Activated naive CD4-positive, alpha-beta T cell treated with anti-CD3 and anti-CD28 coated beads, Interleukin-2, amount 50 U/mL, for 16 hours (primary cell): ENCODE measurements around the gene RCL1.
A peak's percentile ranks its signal among the peaks of the same experiment; 100 is the strongest.
"Not testable (repeated sequence)": the region's sequence is repeated elsewhere in the genome, so short reads cannot be mapped to it uniquely, and the experiment has no call there.

Experiments
- DNase-seq: peaks from one replicate; pipeline ENCODE4 v3.0.0-alpha.2; 2020

The RCL1 gene, protein sequence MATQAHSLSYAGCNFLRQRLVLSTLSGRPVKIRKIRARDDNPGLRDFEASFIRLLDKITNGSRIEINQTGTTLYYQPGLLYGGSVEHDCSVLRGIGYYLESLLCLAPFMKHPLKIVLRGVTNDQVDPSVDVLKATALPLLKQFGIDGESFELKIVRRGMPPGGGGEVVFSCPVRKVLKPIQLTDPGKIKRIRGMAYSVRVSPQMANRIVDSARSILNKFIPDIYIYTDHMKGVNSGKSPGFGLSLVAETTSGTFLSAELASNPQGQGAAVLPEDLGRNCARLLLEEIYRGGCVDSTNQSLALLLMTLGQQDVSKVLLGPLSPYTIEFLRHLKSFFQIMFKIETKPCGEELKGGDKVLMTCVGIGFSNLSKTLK

DNA sequence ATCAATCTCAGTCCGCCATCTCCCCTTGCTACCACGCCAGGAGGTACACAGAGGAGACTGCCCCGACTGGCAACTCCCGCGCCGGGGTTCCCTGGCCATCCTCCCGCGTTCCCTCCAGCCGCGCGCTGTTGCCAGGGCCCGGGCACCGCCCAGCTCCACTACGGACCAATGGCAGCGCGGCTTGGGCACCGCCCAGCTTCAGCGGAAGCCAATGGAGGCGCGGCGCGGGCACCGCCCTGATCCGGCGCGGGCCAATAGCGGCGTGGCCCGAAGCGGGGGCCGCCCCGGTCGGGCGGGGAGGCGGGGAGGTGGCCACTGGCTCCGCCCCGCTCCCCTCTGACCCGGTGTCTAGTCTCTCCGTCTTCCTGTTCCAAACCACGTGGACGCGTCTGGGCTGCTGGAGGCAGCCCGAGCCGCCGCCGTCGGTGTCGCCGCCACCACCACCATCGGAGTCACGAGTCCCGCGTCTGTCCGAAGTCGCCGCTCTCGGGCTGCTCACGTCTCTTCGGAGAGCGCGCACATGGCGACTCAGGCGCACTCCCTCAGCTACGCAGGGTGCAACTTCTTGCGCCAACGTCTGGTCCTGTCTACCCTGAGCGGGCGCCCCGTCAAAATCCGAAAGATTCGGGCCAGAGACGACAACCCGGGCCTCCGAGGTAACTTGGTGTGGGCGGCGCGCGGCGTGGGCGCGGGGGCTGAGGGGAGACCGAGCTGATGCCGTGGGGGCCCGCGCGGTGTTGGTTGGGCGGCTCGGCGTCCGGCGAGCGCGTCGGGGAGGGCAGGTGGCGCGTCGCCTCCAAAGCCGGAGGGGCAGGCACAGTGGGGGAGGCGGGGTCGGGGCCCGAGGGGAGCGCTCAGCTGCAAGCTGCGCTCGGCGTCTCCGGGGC, at the start of gene RCL1:
RCL1 (plus strand) TSS at position 373 of the 887 bp plus-strand sequence; CDS start at position 521, 148 bp downstream.
- peak; percentile 97 for DNase-seq

- no peak for DNase-seq
These were observed 49.4 kb upstream of the RCL1 start for GRCh38 chr9:4743131-4743875.

DNA sequence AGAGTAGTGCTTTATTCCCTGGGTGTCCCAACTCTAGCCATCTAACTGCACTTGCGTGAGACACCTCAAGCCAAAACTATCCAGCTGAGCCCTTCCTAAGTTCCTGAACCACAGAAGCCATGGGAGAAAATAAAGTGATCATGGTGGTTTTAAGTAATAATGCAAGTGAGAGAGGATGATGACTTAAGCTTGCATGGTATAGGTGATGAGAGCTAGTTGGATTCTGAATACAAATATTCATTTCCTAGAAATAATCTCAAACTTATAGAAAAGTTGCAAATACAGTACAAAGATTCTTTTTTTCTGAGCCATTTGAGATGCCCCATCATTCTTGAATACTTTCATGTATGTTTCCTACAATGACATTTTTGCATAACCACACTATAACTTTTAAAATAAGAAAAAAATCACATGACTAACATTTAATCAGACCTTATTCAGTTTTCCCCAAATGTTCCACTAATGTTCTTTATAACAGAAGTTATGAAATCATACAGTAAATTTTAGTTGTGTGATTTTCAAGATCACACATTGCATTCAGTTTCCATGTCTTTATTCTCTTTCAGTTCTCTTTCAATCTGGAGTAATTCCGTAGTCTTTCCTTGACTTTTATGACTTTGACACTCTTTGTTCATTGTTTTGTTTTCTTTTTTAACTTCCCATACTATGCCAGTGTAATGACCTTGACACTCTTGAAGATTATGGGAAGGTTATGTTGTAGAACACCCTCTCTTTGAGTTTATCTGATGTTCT, 46.3 kb upstream of the RCL1 start:
- no peak for DNase-seq

DNA sequence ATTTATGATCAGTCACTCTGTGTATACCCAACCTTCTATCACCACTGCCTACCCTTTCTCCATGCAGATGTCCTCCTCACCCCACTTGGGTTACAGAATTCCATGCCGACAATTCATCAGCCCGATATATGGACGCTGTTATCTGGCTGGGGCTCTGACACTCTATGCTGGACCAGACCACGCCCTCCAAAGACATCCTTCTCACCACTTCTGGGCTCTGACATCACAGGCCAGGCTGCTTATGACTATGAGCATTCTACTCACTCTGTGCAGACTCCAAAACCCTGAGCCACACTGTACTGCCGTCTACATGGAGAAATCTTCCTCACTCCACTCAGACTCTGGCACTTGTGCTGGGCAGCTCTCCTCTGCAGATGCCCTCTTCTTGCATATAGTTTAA, 44.1 kb upstream of the RCL1 start:
- no peak for DNase-seq

DNA sequence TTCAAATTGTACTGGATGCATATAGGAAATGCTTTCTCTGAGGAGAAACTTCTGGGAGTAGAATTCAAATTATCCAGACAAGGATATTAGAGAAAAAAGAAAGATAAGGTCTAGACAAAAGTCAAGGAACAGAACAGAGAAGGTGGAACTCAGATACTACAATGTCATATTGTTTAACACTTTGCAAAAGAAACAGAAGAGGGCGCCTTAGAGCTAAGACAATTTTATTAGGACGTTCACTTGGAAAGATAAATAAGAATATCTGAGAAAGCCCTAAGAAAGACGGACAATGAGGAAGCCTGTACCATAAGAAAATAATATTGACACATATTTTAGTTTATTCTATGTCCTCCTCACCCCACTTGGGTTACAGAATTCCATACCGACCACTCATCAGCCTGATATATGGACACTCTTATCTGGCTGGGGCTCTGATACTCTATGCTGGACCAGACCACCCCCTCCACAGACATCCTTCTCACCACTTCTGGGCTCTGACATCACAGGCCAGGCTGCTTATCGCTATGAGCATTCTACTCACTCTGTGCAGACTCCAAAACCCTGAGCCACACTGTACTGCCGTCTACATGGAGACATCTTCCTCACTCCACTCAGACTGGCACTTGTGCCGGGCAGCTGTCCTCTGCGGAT, 42.6 kb upstream of the RCL1 start:
- no peak for DNase-seq

GRCh38 chr9:4754530-4754929, 38.2 kb upstream of the RCL1 start:
- DNase-seq, result not testable (repeated sequence)

- DNase-seq, result no peak
These were observed 37.6 kb upstream of the RCL1 start for GRCh38 chr9:4755026-4755609.

DNA sequence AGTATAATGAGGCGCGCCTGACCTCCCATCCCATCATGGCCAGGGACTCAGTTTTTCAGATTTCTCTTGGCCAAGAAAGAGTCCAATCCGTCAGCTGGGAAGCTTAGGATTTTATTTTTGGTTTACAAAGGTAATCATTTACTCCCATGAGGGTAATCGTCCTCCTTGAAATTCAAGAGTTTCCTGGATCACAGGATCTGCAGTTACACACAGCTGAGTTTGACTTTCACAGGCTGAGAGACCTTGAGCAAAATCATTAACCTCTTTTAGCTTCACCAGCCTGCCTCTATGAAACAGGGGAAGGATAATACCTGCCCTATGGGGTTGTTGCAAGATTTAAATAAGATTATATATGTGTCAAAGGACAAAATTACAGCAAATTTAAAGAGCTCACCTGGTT, 36.3 kb upstream of the RCL1 start:
- DNase-seq, result no peak

DNA sequence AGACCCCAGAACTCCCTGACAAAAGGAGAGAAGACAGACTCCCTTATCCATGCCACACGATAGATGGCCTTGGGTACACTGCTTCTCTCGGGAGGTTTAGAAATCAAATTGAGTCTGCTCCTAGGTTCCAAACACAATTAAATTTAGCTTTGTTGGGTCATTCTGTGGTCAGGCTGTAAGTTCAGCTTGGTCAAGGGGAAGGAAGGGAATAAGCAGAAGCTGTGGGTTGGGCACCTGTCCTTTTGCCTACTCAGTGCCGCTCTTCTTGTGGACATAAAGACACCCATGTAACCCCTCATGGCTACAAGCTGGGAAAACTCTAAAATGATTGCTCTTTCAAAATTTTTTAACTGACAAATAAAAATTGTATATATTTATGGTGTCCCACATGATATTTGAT, 32.6 kb upstream of the RCL1 start:
- DNase-seq, result no peak

DNA sequence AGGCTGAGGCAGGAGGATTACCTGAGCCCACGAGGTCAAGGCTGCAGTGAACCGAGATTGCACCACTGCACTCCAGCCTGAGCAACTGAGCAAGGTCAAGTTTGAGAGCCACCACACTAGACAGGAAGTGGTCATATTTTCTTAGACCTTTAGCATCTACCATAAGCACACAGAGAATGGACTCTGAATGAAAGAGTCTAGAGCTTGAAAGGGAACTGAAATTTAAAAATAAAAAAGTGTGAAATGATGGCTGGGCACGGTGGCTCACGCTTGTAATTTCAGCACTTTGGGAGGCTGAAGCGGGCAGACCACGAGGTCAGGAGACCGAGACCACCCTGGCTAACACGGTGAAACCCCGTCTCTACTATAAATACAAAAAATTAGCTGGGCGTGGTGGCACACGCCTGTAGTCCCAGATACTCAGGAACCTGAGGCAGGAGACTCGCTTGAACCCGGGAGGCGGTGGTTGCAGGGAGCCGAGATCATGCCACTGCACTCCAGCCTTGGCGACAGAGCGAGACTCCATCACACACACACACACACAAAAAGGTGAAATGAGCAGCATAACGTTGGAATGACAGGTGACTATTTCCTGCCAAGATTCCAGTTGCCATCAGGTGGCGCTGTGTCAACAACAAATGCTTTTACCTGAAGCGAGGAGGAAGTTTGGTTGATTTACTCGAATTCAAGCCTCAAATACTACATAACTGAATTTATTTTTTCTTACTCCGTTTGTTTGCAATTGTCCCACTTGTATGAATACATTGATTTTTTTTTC, 30.4 kb upstream of the RCL1 start:
- DNase-seq, result peak; percentile 81

DNA sequence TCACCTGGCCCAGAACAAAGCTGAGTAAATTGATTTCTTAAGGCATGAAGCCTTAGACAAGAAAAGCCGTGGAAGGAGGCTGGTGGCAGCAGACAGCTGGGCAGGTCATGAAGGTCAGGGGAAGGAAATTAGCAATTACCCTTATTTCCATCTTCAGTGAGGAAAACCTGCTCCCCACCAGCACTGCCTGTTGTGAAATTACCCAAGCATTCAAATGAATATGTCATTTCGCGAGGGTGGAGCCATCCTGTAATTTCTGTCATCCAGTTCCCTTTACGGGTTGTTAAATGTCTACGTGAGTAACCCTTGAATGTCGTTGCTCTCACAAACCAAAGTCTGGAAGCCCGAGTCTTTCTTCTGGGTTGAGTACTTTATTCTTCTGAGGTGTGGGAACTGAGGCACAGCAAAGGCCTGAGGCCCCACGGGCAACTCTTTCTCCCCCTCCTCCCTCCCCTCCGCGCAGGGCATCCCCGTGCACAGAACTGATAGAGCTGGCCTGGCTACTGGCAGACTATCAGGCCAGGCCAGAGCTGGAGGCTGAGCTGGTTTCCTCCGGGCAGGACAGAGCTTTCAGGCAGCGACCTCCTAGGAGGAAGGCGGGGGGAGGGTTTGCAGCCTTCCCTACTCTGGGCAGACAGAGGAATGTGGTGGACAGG, 29.7 kb upstream of the RCL1 start:
- DNase-seq, result no peak

- DNase-seq, result no peak
These were observed 28.7 kb upstream of the RCL1 start for GRCh38 chr9:4764033-4764432.

DNA sequence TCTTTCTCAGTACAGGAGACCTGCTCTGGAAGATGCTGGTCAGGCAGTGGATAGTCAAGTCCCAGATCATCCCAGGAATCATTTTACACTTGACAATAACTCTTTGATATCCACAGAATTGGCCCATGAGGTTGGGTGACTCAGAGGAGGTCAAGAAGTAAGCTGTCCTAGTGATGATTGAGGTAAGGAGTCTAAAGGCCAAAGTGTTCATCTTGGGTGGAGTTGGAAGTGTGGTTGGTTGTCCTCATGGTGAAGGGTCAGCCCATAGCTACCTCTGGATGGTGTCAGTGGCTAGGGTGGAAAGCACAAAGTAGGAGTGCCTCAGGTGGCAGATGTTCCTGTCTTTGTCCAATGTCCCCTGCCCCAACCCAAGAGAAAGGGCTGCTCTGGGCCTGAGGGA, 24.1 kb upstream of the RCL1 start:
- DNase-seq, result no peak

DNA sequence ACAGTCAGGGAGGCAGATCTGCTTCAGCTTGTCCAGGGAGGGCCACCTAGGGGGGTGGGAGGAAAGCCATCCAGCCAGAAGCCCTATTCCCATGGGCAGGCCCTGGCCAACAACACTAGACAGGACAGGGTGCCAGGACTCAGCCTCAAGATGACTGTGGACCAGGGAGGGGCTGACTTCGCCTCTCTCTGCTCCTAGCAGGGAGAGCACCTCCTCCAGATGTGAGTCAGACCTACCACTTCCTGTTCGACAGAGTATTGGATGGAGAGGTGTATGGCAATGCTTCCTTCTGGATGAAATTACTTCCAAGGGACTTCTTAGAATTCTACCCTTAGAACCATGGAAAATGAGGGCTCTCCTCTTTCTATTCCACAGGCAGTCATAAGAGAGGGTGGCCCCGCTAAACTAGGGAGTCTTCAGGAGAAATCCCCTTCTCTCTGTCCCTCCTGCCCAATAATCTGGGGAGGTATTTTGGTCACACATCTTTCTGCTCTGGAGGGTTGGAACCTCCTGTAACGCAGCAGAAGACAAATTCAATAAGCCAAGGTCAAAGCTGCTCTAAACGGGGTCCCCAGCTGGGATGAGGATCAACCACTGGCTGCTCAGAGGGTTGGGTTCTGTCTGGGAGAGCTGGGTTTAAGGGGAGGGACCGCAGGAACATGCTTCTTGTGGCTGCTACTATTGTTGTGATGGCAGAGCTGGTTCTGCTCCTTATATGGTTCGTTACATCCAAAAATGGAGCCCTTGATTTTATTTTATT, 23.2 kb upstream of the RCL1 start:
- no peak for DNase-seq

DNA sequence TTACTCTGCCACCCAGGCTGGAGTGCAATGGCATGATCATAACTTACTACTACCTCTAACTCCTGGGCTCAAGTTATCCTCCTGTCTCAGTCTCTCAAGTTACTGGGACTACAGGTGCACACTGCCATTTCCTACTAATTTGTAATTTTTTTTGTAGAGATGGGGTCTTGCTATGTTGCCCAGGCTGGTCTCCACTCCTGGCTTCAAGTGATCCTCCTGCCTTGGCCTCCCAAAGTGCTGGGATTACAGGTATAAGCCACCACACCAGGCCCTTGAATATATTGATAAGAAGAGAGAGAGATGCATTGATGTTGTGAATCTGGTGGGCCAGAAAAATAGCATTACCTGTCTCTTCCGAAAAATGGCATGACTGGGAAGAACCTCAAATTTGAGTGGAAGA, 21.0 kb upstream of the RCL1 start:
- no peak for DNase-seq

- no peak for DNase-seq
These were observed 18.5 kb upstream of the RCL1 start for GRCh38 chr9:4774209-4774608.

GRCh38 chr9:4774958-4775357, 17.8 kb upstream of the RCL1 start:
- DNase-seq, result not testable (repeated sequence)

DNA sequence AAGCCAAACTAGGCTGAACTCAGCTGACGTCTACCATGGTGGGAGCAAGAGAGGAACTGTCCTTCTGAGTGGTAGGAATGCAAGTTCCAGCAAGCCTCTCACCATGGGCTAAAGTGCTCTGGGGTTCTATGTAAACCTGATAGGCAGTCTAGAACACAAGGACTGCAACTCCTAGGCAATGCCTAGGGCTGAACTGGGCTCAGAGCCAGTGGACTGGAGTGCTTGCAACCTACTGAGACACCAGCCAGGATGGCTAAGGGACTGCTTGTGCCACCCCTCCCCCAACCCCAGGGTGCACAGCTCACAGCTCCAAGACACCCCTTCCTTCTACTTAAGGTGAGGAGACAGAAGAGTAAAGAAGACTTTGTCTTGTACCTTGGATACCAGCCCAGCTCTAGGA, 12.1 kb upstream of the RCL1 start:
- no peak for DNase-seq

DNA sequence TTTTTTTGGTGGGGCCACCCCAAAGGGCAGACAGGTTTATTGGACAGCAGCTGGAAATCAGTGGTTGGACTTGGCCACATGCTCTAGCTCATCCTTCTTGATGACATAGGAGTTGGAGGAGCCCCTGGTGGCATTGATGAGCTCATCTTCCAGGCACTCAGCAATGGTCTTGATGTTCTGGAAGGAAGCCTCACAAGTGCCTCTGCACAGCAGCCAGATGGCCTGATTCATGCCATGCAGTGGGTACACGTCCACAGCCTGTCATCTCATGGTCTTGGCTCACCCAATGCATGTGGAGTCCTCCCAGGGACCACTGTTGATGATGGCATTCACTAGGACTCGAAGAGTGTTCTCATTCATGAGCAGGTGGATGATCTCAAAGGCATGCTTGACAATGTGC, 11.3 kb upstream of the RCL1 start:
- DNase-seq, result no peak

DNA sequence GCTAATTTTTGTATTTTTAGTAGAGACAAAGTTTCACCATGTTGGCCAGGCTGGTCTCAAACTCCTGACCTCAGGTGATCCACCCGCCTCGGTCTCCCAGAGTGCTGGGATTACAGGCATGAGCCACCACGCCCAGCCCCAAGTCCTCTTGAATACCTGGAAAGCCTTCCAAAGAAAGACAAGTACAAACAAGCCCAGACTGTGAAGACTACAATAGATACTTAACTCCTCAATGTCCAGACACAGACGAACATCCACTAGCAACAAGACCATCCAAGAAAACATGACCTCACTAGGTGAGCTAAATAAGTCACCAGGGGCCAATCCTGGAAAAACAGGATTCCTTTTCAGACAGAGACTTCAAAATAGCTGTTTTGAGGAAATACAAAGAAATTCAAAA, 9.6 kb upstream of the RCL1 start:
- DNase-seq, result not testable (repeated sequence)
